Activated naive CD4-positive, alpha-beta T cell treated with anti-CD3 and anti-CD28 coated beads, Interleukin-2, amount 10 ng/mL, durations not matched to agents 7 days and 5 days (primary cell): ENCODE data around the gene KIF21A.

Source experiments
- CTCF ChIA-PET: fragments of 350-600 bp; sonication (Branson Sonifier 250); formaldehyde crosslinking; loops from one replicate; lab custom pipeline; 2021; ENCODE audit warnings: antibody characterized with exemption; lab: Charles Lee
- DNase-seq: peaks from one replicate; pipeline ENCODE4 v3.0.0-alpha.2; 2020
- H3K27ac Mint-ChIP-seq: one replicate; pipeline ENCODE4 v1.8.0; 2021; ENCODE audit warnings: mild to moderate bottlenecking, moderate library complexity, mixed read lengths
- H3K27me3 Mint-ChIP-seq: one replicate; pipeline ENCODE4 v1.8.0; 2021; ENCODE audit warnings: mild to moderate bottlenecking, mixed read lengths
- H3K36me3 Mint-ChIP-seq: one replicate; pipeline ENCODE4 v1.8.0; 2021; ENCODE audit warnings: mixed read lengths
- H3K4me1 Mint-ChIP-seq: one replicate; pipeline ENCODE4 v1.8.0; 2021; ENCODE audit warnings: mixed read lengths
- H3K4me3 Mint-ChIP-seq: one replicate; pipeline ENCODE4 v1.8.0; 2021; ENCODE audit warnings: mild to moderate bottlenecking, moderate library complexity, mixed read lengths
- H3K9me3 Mint-ChIP-seq: one replicate; pipeline ENCODE4 v1.8.0; 2021; ENCODE audit warnings: mixed read lengths

Gene KIF21A

GRCh38 chr12:39417916-39418315 is 25.0 kb downstream of the KIF21A start:
- Mint-ChIP-seq H3K27ac (no peak overlapping the region), H3K36me3 (peaks cover 6% of the 10 kb centered on the region), H3K9me3 (no peaks in the 10 kb centered on the region), H3K4me1 (peaks cover 8% of the 10 kb centered on the region), H3K27me3 (no peaks in the 10 kb centered on the region), H3K4me3 (no peak overlapping the region)
- CTCF ChIA-PET = no interaction called here
- no peak for DNase-seq

- H3K4me1 Mint-ChIP-seq = peaks cover 8% of the 10 kb centered on the region
- no peaks in the 10 kb centered on the region for H3K36me3 Mint-ChIP-seq
- H3K9me3 Mint-ChIP-seq = no peaks in the 10 kb centered on the region
- no peak for DNase-seq
- H3K27me3 Mint-ChIP-seq = no peaks in the 10 kb centered on the region
- H3K27ac Mint-ChIP-seq = no peak overlapping the region
- CTCF ChIA-PET = interaction anchor here (1.1 kb wide), 1 partner anchor 11 kb away, joined by 3 read pairs; no protein-coding TSS in a partner anchor
- no peak overlapping the region for H3K4me3 Mint-ChIP-seq
Measured at GRCh38 chr12:39413836-39414771, 28.8 kb downstream of the KIF21A start.

- H3K36me3 Mint-ChIP-seq = no peaks in the 10 kb centered on the region
- H3K4me1 Mint-ChIP-seq = peaks cover 8% of the 10 kb centered on the region
- no peak overlapping the region for H3K27ac Mint-ChIP-seq
- CTCF ChIA-PET = no interaction called here
- no peak for DNase-seq
- H3K27me3 Mint-ChIP-seq = no peaks in the 10 kb centered on the region
- no peaks in the 10 kb centered on the region for H3K9me3 Mint-ChIP-seq
- no peak overlapping the region for H3K4me3 Mint-ChIP-seq
Measured at GRCh38 chr12:39412210-39412609, 30.7 kb downstream of the KIF21A start.

- Mint-ChIP-seq H3K9me3 (no peaks in the 10 kb centered on the region), H3K4me1 (peaks cover 5% of the 10 kb centered on the region), H3K27ac (no peak overlapping the region), H3K36me3 (no peaks in the 10 kb centered on the region), H3K27me3 (no peaks in the 10 kb centered on the region), H3K4me3 (no peak overlapping the region)
- CTCF ChIA-PET = no interaction called here
- no peak for DNase-seq
Measured at GRCh38 chr12:39406262-39406661, 36.7 kb downstream of the KIF21A start.

GRCh38 chr12:39405580-39405979 is 37.3 kb downstream of the KIF21A start:
- Mint-ChIP-seq H3K9me3 (no peaks in the 10 kb centered on the region), H3K36me3 (no peaks in the 10 kb centered on the region)

GRCh38 chr12:39404000-39404399 is 38.9 kb downstream of the KIF21A start:
- Mint-ChIP-seq H3K4me1 (peaks cover 5% of the 10 kb centered on the region), H3K27ac (no peak overlapping the region), H3K36me3 (no peaks in the 10 kb centered on the region), H3K4me3 (no peak overlapping the region), H3K27me3 (no peaks in the 10 kb centered on the region), H3K9me3 (no peaks in the 10 kb centered on the region)
- no peak for DNase-seq
- CTCF ChIA-PET = no interaction called here

More at GRCh38 chr12:39405580-39405979, 37.3 kb downstream of the KIF21A start:
- DNase-seq = no peak
- peaks cover 5% of the 10 kb centered on the region for H3K4me1 Mint-ChIP-seq
- no peak overlapping the region for H3K27ac Mint-ChIP-seq
- CTCF ChIA-PET = no interaction called here
- H3K4me3 Mint-ChIP-seq = no peak overlapping the region
- H3K27me3 Mint-ChIP-seq = no peaks in the 10 kb centered on the region

GRCh38 chr12:39403376-39403775 is 39.5 kb downstream of the KIF21A start:
- H3K4me3 Mint-ChIP-seq = no peak overlapping the region
- no peak for DNase-seq
- H3K9me3 Mint-ChIP-seq = no peaks in the 10 kb centered on the region
- peaks cover 5% of the 10 kb centered on the region for H3K4me1 Mint-ChIP-seq
- H3K27me3 Mint-ChIP-seq = no peaks in the 10 kb centered on the region
- CTCF ChIA-PET = no interaction called here
- H3K36me3 Mint-ChIP-seq = no peaks in the 10 kb centered on the region
- H3K27ac Mint-ChIP-seq = no peak overlapping the region

- no peak overlapping the region for H3K4me3 Mint-ChIP-seq
- peaks cover 5% of the 10 kb centered on the region for H3K4me1 Mint-ChIP-seq
- no peak overlapping the region for H3K27ac Mint-ChIP-seq
- CTCF ChIA-PET = no interaction called here
- no peaks in the 10 kb centered on the region for H3K36me3 Mint-ChIP-seq
- no peaks in the 10 kb centered on the region for H3K27me3 Mint-ChIP-seq
- no peaks in the 10 kb centered on the region for H3K9me3 Mint-ChIP-seq
- DNase-seq = no peak
Measured at GRCh38 chr12:39402922-39403321, 40.0 kb downstream of the KIF21A start.

GRCh38 chr12:39401459-39401858 is 41.5 kb downstream of the KIF21A start:
- Mint-ChIP-seq H3K4me3 (no peak overlapping the region), H3K9me3 (no peaks in the 10 kb centered on the region), H3K4me1 (no peaks in the 10 kb centered on the region), H3K36me3 (no peaks in the 10 kb centered on the region), H3K27ac (no peak overlapping the region), H3K27me3 (no peaks in the 10 kb centered on the region)
- DNase-seq = no peak
- CTCF ChIA-PET = no interaction called here

- Mint-ChIP-seq H3K9me3 (no peaks in the 10 kb centered on the region), H3K27ac (no peak overlapping the region), H3K4me3 (no peak overlapping the region), H3K4me1 (no peaks in the 10 kb centered on the region), H3K36me3 (no peaks in the 10 kb centered on the region), H3K27me3 (no peaks in the 10 kb centered on the region)
- CTCF ChIA-PET = no interaction called here
- no peak for DNase-seq
Measured at GRCh38 chr12:39395866-39396265, 47.1 kb downstream of the KIF21A start.

GRCh38 chr12:39393890-39394289 is 49.0 kb downstream of the KIF21A start:
- H3K36me3 Mint-ChIP-seq = no peaks in the 10 kb centered on the region
- H3K27ac Mint-ChIP-seq = no peak overlapping the region
- H3K9me3 Mint-ChIP-seq = no peaks in the 10 kb centered on the region
- H3K4me3 Mint-ChIP-seq = no peak overlapping the region
- DNase-seq = no peak
- CTCF ChIA-PET = no interaction called here
- H3K4me1 Mint-ChIP-seq = no peaks in the 10 kb centered on the region
- no peaks in the 10 kb centered on the region for H3K27me3 Mint-ChIP-seq

- Mint-ChIP-seq H3K4me3 (no peak overlapping the region), H3K27ac (no peak overlapping the region), H3K27me3 (no peaks in the 10 kb centered on the region), H3K9me3 (no peaks in the 10 kb centered on the region), H3K4me1 (no peaks in the 10 kb centered on the region), H3K36me3 (no peaks in the 10 kb centered on the region)
- CTCF ChIA-PET = no interaction called here
- no peak for DNase-seq
Measured at GRCh38 chr12:39393179-39393578, 49.7 kb downstream of the KIF21A start.

GRCh38 chr12:39392154-39392925 is 50.6 kb downstream of the KIF21A start:
- Mint-ChIP-seq H3K4me1 (no peaks in the 10 kb centered on the region), H3K9me3 (no peaks in the 10 kb centered on the region), H3K36me3 (no peaks in the 10 kb centered on the region), H3K27me3 (no peaks in the 10 kb centered on the region), H3K27ac (no peak overlapping the region), H3K4me3 (no peak overlapping the region)
- CTCF ChIA-PET = no interaction called here
- DNase-seq = no peak

- CTCF ChIA-PET = interaction anchor here (1.0 to 1.2 kb wide), 2 partner anchors 526 to 621 kb away, joined by 3 read pairs; no protein-coding TSS in a partner anchor
- H3K27ac Mint-ChIP-seq = no peak overlapping the region
- no peak for DNase-seq
Measured at GRCh38 chr12:39390752-39391151, 52.2 kb downstream of the KIF21A start.

More at GRCh38 chr12:39390752-39391151, 52.2 kb downstream of the KIF21A start:
- Mint-ChIP-seq H3K4me1 (no peaks in the 10 kb centered on the region), H3K36me3 (no peaks in the 10 kb centered on the region), H3K9me3 (no peaks in the 10 kb centered on the region), H3K4me3 (no peak overlapping the region), H3K27me3 (no peaks in the 10 kb centered on the region)
